ENCODE measurements around the gene TMCC2.

TMCC2 gene

DNA sequence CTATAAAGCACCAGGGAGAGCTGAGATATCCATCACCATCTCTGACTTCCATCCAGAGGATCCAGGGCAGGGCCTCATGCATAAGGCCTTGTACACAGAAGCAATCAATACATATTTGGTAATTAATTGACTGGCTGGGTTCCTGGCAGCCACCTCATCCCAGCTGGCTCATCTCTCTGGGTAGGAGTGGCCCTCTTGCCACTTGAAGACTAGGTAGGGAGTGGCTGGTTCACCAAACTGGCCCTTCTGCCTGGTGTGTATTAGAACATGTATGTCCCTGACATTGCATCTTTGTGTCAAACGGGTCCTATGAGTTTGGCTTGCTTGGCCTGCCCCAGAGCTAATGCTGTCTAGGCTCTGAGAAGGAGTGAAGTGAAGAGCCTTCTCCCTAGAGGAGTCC is 82.0 kb downstream of the TMCC2 start:
- TF ChIP-seq BACH2 (CRISPR knock-in tag; IDR thresholded peaks at IDR 0.05; ENCODE audit: borderline replicate concordance) (no peak), ISL1 (CRISPR knock-in tag; IDR thresholded peaks at IDR 0.05) (no peak), TOX (CRISPR knock-in tag; IDR thresholded peaks at IDR 0.05; ENCODE audit: borderline replicate concordance) (no peak), TCF4 (CRISPR knock-in tag; IDR thresholded peaks at IDR 0.05; ENCODE audit: borderline replicate concordance) (no peak), POU6F1 (CRISPR knock-in tag; IDR thresholded peaks at IDR 0.05; ENCODE audit: borderline replicate concordance, low read depth) (no peak), PPARA (CRISPR knock-in tag; IDR thresholded peaks at IDR 0.05; ENCODE audit: borderline replicate concordance) (no peak), RARB (CRISPR knock-in tag; IDR thresholded peaks at IDR 0.05) (no peak)
- ATAC-seq, result no peak

GRCh38 chr1:205310976-205311704 is 83.4 kb downstream of the TMCC2 start:
- no peak for ATAC-seq
- no peak for TF ChIP-seq PPARA (CRISPR knock-in tag; IDR thresholded peaks at IDR 0.05; ENCODE audit: borderline replicate concordance)
- TF ChIP-seq, protein P1, sequence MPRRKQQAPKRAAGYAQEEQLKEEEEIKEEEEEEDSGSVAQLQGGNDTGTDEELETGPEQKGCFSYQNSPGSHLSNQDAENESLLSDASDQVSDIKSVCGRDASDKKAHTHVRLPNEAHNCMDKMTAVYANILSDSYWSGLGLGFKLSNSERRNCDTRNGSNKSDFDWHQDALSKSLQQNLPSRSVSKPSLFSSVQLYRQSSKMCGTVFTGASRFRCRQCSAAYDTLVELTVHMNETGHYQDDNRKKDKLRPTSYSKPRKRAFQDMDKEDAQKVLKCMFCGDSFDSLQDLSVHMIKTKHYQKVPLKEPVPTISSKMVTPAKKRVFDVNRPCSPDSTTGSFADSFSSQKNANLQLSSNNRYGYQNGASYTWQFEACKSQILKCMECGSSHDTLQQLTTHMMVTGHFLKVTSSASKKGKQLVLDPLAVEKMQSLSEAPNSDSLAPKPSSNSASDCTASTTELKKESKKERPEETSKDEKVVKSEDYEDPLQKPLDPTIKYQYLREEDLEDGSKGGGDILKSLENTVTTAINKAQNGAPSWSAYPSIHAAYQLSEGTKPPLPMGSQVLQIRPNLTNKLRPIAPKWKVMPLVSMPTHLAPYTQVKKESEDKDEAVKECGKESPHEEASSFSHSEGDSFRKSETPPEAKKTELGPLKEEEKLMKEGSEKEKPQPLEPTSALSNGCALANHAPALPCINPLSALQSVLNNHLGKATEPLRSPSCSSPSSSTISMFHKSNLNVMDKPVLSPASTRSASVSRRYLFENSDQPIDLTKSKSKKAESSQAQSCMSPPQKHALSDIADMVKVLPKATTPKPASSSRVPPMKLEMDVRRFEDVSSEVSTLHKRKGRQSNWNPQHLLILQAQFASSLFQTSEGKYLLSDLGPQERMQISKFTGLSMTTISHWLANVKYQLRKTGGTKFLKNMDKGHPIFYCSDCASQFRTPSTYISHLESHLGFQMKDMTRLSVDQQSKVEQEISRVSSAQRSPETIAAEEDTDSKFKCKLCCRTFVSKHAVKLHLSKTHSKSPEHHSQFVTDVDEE (CRISPR knock-in tag; IDR thresholded peaks at IDR 0.05), result no peak

DNA sequence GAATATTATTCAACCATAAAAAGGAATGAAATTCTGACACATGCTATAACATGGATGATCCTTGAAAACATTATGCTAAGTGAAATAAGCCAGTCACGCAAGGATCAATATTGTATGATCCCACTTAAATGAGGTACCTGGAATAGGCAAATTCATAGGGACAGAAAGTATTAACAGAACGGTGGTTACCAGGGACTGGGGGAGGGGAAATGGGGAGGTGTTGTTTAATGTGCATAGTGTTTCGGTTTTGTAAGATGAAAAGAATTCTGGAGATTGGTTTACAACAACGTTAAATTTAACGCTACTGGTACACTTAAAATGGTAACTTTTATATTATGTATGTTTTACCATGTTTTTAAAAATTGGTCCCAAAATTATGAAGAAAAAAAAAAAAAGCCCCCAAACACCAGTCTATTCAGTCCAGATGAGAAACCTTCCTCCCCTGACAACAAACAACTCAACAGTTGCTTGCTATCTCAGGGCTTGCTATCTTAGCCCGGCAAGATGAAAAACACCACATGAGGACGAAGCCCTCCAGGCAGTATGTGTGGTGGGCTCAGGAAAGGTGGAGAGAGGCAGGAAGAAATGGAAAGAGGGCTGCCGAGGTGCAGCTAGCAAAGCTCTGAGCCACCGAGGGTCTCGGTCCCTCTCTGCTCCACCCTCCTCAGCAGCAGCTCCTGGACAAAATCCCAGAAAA is 85.3 kb downstream of the TMCC2 start:
- TF ChIP-seq CREB5 (CRISPR knock-in tag; IDR thresholded peaks at IDR 0.05; ENCODE audit: low read depth) (no peak), ZC3H10 (CRISPR knock-in tag; IDR thresholded peaks at IDR 0.05) (no peak), ZNF70 (CRISPR knock-in tag; IDR thresholded peaks at IDR 0.05) (no peak), ZNF565 (CRISPR knock-in tag; conservative IDR thresholded peaks at IDR 0.05; ENCODE audit: low read depth) (no peak), POU6F1 (CRISPR knock-in tag; IDR thresholded peaks at IDR 0.05; ENCODE audit: borderline replicate concordance, low read depth) (no peak), PATZ1 (CRISPR knock-in tag; IDR thresholded peaks at IDR 0.05; ENCODE audit: borderline replicate concordance) (no peak), ESRRG (CRISPR knock-in tag; IDR thresholded peaks at IDR 0.05) (no peak), ARNTL (CRISPR knock-in tag; IDR thresholded peaks at IDR 0.05; ENCODE audit: borderline replicate concordance, low read depth) (no peak), CSDC2 (CRISPR knock-in tag; IDR thresholded peaks at IDR 0.05) (no peak), SNAI2 (CRISPR knock-in tag; IDR thresholded peaks at IDR 0.05) (no peak), TOX (CRISPR knock-in tag; IDR thresholded peaks at IDR 0.05; ENCODE audit: borderline replicate concordance) (no peak)
- TF ChIP-seq, protein P1 (CRISPR knock-in tag; IDR thresholded peaks at IDR 0.05), result no peak
- no peak for ATAC-seq
